ENCODE measurements around the gene TUFM.
A peak's percentile ranks its signal among the peaks of the same experiment; 100 is the strongest.

The TUFM gene

GRCh38 chr16:28865001-28865688, 19.0 kb upstream of the TUFM start:
- no peak for ATAC-seq (ENCODE audit: low read depth)
- H3K27me3 ChIP-seq (ENCODE audit: insufficient read depth, poor library complexity, severe bottlenecking): no peaks in the 10 kb centered on the region
- H3K4me3 ChIP-seq (ENCODE audit: severe bottlenecking): peak overlapping the region; percentile 73
- H3K36me3 ChIP-seq (ENCODE audit: low read depth): peaks cover 32% of the 10 kb centered on the region
- no peak for TF ChIP-seq CTCF (IDR thresholded peaks at IDR 0.05; ENCODE audit: poor library complexity, severe bottlenecking)
- H3K9me3 ChIP-seq (ENCODE audit: severe bottlenecking): no peaks in the 10 kb centered on the region
- no peak for DNase-seq (ENCODE audit: low spot score)
- no peaks in the 10 kb centered on the region for H3K4me1 ChIP-seq (ENCODE audit: insufficient read depth, poor library complexity, severe bottlenecking)
- H3K27ac ChIP-seq (ENCODE audit: poor library complexity, severe bottlenecking): peak overlapping the region; percentile 74

- DNase-seq (ENCODE audit: low spot score) (no peak), ATAC-seq (ENCODE audit: low read depth) (peak; percentile 3; the same call in 1 of the 3 replicates)
- H3K4me1 ChIP-seq (ENCODE audit: insufficient read depth, poor library complexity, severe bottlenecking): no peaks in the 10 kb centered on the region
- TF ChIP-seq CTCF (IDR thresholded peaks at IDR 0.05; ENCODE audit: poor library complexity, severe bottlenecking): no peak
- H3K36me3 ChIP-seq (ENCODE audit: low read depth): peaks cover 22% of the 10 kb centered on the region
- peak overlapping the region; percentile 73 for H3K4me3 ChIP-seq (ENCODE audit: severe bottlenecking)
- no peaks in the 10 kb centered on the region for H3K27me3 ChIP-seq (ENCODE audit: insufficient read depth, poor library complexity, severe bottlenecking)
- H3K27ac ChIP-seq (ENCODE audit: poor library complexity, severe bottlenecking): peak overlapping the region; percentile 74
- H3K9me3 ChIP-seq (ENCODE audit: severe bottlenecking): no peaks in the 10 kb centered on the region
Measured at GRCh38 chr16:28863929-28864793, 18.0 kb upstream of the TUFM start.

GRCh38 chr16:28859326-28859725, 13.2 kb upstream of the TUFM start:
- no peak for TF ChIP-seq CTCF (IDR thresholded peaks at IDR 0.05; ENCODE audit: poor library complexity, severe bottlenecking)
- no peak for ATAC-seq (ENCODE audit: low read depth)
- no peak overlapping the region for H3K4me3 ChIP-seq (ENCODE audit: severe bottlenecking)
- H3K27me3 ChIP-seq (ENCODE audit: insufficient read depth, poor library complexity, severe bottlenecking): no peaks in the 10 kb centered on the region
- peak overlapping the region; percentile 62 for H3K27ac ChIP-seq (ENCODE audit: poor library complexity, severe bottlenecking)
- H3K9me3 ChIP-seq (ENCODE audit: severe bottlenecking): no peaks in the 10 kb centered on the region
- DNase-seq (ENCODE audit: low spot score): no peak
- H3K4me1 ChIP-seq (ENCODE audit: insufficient read depth, poor library complexity, severe bottlenecking): peaks cover 7% of the 10 kb centered on the region
- H3K36me3 ChIP-seq (ENCODE audit: low read depth): no peaks in the 10 kb centered on the region

GRCh38 chr16:28858421-28858820, 12.3 kb upstream of the TUFM start:
- DNase-seq (ENCODE audit: low spot score): no peak
- H3K36me3 ChIP-seq (ENCODE audit: low read depth): no peaks in the 10 kb centered on the region
- peaks cover 7% of the 10 kb centered on the region for H3K4me1 ChIP-seq (ENCODE audit: insufficient read depth, poor library complexity, severe bottlenecking)
- H3K9me3 ChIP-seq (ENCODE audit: severe bottlenecking): no peaks in the 10 kb centered on the region
- no peak overlapping the region for H3K4me3 ChIP-seq (ENCODE audit: severe bottlenecking)
- H3K27me3 ChIP-seq (ENCODE audit: insufficient read depth, poor library complexity, severe bottlenecking): no peaks in the 10 kb centered on the region
- no peak for TF ChIP-seq CTCF (IDR thresholded peaks at IDR 0.05; ENCODE audit: poor library complexity, severe bottlenecking)
- H3K27ac ChIP-seq (ENCODE audit: poor library complexity, severe bottlenecking): peak overlapping the region; percentile 62
- ATAC-seq (ENCODE audit: low read depth): peak; percentile 59
